ENCODE measurements around the gene HMCN2.
A peak's percentile ranks its signal among the peaks of the same experiment; 100 is the strongest.

HMCN2 gene

DNA sequence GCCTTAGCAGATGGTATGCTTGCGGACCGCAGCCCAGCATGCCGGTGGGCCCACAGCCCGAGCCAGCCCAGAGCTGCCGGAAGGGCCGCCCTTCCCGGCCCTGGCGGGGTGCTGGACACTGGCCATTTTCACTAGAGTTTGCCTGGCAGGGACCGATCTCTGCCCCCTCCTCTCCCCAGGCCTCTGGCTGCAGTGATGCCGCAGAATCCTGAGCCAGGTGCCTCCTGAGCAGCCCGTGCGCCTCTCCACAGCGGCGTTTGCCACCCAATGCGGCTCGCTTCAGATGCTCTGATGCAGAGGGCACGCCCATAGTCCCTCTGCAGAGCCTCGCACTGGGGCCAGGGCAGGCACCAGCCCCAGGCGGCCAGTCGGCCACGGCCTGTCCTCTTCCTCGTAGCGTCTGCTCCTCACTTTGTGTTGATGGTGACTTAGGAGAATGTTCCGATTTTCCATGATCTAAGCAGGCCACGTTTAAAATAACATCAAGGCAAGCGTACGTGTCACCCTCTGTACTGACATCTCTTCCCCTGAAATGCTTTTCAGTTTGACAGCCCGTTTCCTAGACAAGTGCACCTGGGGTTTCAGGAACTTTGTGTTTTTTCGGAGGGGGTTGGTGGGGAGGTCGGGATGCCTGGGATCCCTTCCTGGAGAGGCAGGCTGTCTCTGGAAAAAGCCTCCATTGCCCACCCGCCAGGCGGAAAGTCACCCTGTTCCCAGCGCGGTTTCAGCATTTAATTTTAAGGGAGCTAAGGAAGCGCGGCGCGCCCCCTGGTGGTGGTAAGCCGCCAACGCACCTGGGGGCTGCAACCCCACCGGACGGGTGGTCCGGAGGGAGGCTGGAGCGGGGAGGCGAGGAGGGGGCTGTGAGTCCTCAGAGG, 29.8 kb upstream of the HMCN2 start:
- TF ChIP-seq YY1 (IDR thresholded peaks at IDR 0.05; ENCODE audit: insufficient read depth, insufficient read length) (no peak), ZNF274 (IDR thresholded peaks at IDR 0.05; ENCODE audit: low read depth, low read length) (no peak), SUZ12 (IDR thresholded peaks at IDR 0.05; ENCODE audit: extremely low read depth, insufficient read depth, insufficient read length) (no peak)
- Histone ChIP-seq H3K4me3 (ENCODE audit: insufficient read length, low read depth) (no peak overlapping the region), H3K4me1 (ENCODE audit: insufficient read depth, insufficient read length) (peaks cover 37% of the 10 kb centered on the region), H3K9me3 (ENCODE audit: insufficient read depth, low read length) (no peaks in the 10 kb centered on the region), H3K36me3 (ENCODE audit: insufficient read depth, insufficient read length, low read length) (peaks cover 41% of the 10 kb centered on the region), H3K27me3 (ENCODE audit: insufficient read depth, insufficient read length) (no peaks in the 10 kb centered on the region), H3K9ac (ENCODE audit: insufficient read length, low read depth) (no peak overlapping the region)
- peak; percentile 39 for DNase-seq (ENCODE audit: low read depth, low spot score)

DNA sequence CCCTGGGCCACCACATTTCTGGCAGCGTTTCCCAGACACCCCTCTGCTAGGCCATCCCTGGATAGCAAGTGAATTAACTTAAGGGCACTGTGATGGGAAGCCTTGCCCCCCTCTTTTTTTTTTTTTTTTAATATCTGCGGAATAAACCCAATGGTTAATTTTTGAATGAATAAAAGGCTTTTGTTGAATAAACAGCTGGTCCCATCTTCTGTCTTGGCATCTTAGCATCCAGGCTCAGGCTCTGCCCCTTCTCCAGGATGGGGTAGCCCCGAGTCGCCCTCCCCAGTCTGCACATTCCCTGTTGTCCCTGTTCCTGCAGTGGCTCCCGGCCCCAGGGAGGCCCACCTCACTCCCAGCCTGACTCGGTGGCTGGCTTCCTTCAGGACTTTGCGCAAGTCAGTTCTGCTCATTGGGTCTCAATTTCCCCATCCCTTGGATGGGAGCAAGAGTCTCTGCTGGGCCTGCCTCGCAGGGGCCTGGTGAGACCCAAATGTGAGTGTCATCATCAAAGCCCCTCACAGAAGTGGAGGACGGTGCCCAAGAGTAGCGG, 29.0 kb upstream of the HMCN2 start:
- H3K36me3 ChIP-seq (ENCODE audit: insufficient read depth, insufficient read length, low read length): peaks cover 41% of the 10 kb centered on the region
- no peak overlapping the region for H3K4me3 ChIP-seq (ENCODE audit: insufficient read length, low read depth)
- H3K4me1 ChIP-seq (ENCODE audit: insufficient read depth, insufficient read length): peaks cover 37% of the 10 kb centered on the region
- no peaks in the 10 kb centered on the region for H3K27me3 ChIP-seq (ENCODE audit: insufficient read depth, insufficient read length)
- H3K9ac ChIP-seq (ENCODE audit: insufficient read length, low read depth): no peak overlapping the region
- no peaks in the 10 kb centered on the region for H3K9me3 ChIP-seq (ENCODE audit: insufficient read depth, low read length)
- DNase-seq (ENCODE audit: low read depth, low spot score): no peak
- no peak for TF ChIP-seq ZNF274 (IDR thresholded peaks at IDR 0.05; ENCODE audit: low read depth, low read length)
- no peak for TF ChIP-seq YY1 (IDR thresholded peaks at IDR 0.05; ENCODE audit: insufficient read depth, insufficient read length)
- TF ChIP-seq SUZ12 (IDR thresholded peaks at IDR 0.05; ENCODE audit: extremely low read depth, insufficient read depth, insufficient read length): no peak

DNA sequence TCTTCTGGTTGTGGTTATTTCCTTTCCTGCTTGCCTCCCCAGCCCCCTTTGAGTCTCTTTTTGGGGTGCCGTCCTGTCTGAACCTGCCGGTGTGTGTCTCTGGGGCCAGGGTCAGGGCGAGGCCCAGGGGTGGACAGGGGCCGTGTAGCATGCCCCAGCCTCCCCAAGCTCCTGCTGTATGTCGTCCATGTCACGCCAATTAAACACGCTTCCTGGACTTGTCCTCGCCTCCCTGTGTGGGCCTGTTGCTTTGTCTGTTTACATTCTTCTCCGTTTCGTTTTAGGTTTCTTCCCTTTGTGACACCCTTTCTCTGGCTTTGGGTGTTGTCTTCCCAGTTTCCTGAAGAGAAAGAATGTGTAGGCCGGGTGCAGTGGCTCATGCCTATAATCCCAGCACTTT, 28.5 kb upstream of the HMCN2 start:
- Histone ChIP-seq H3K4me3 (ENCODE audit: insufficient read length, low read depth) (no peak overlapping the region), H3K9ac (ENCODE audit: insufficient read length, low read depth) (no peak overlapping the region), H3K4me1 (ENCODE audit: insufficient read depth, insufficient read length) (peaks cover 37% of the 10 kb centered on the region), H3K9me3 (ENCODE audit: insufficient read depth, low read length) (no peaks in the 10 kb centered on the region), H3K27me3 (ENCODE audit: insufficient read depth, insufficient read length) (no peaks in the 10 kb centered on the region), H3K36me3 (ENCODE audit: insufficient read depth, insufficient read length, low read length) (peaks cover 38% of the 10 kb centered on the region)
- DNase-seq (ENCODE audit: low read depth, low spot score): no peak
- TF ChIP-seq YY1 (IDR thresholded peaks at IDR 0.05; ENCODE audit: insufficient read depth, insufficient read length): no peak
- TF ChIP-seq SUZ12 (IDR thresholded peaks at IDR 0.05; ENCODE audit: extremely low read depth, insufficient read depth, insufficient read length): no peak
- no peak for TF ChIP-seq ZNF274 (IDR thresholded peaks at IDR 0.05; ENCODE audit: low read depth, low read length)

DNA sequence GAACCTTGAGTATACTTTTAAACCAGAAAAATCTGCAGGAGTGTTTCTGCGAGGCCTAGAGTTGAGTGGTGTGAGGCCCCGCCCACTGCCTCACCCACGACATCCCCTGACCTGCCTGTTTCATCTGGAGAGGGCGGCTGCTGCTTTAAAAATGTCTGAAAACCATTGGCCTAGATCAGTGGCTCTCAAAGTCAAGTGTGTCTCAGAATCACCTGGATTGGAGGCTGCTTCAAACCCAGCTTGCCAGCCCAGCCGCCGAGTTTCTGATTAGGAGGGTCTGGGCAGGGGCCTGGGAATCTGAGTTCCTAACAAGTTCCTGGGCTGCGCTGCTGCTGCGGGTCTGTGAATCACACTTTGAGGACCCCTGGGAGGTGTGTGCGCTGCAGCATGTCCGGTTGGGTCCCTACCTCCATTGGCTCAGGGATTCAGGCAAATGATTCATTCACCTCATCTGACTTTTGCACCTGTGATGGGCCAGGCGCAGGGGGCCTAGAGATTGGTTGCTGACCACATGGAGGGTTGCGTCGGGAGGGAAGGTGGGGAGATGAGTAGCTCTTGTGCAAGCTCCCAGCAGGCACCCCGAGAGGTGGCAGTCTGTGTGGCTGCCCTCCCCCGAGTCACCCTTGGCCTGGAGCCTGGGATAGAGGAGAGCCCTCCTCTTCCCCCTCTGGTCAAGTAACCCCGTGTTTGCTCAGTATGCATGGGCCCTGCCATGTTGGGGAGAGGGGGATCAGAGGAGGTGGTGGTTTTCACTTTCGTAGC, 27.6 kb upstream of the HMCN2 start:
- TF ChIP-seq YY1 (IDR thresholded peaks at IDR 0.05; ENCODE audit: insufficient read depth, insufficient read length) (no peak), ZNF274 (IDR thresholded peaks at IDR 0.05; ENCODE audit: low read depth, low read length) (no peak), SUZ12 (IDR thresholded peaks at IDR 0.05; ENCODE audit: extremely low read depth, insufficient read depth, insufficient read length) (no peak)
- Histone ChIP-seq H3K27me3 (ENCODE audit: insufficient read depth, insufficient read length) (peaks cover 4% of the 10 kb centered on the region), H3K9ac (ENCODE audit: insufficient read length, low read depth) (peak overlapping the region; percentile 18), H3K9me3 (ENCODE audit: insufficient read depth, low read length) (no peaks in the 10 kb centered on the region), H3K36me3 (ENCODE audit: insufficient read depth, insufficient read length, low read length) (peaks cover 31% of the 10 kb centered on the region), H3K4me1 (ENCODE audit: insufficient read depth, insufficient read length) (peaks cover 36% of the 10 kb centered on the region), H3K4me3 (ENCODE audit: insufficient read length, low read depth) (no peak overlapping the region)
- no peak for DNase-seq (ENCODE audit: low read depth, low spot score)

DNA sequence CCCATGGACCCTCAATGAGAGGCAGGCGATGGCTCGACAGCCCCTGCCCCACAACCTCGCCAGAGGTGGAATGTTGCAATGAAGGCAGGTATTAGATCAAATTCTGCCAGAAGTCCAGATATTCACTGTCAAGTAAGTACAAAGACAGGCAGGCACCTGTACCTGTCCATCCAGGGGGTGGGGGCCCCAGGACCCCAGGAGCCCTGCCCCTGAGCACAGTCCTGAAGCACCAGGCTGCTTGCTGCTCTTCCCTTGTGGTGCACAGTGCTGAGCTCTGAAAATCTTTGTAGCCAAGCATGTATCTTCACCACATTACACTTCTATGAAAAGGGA, 26.2 kb upstream of the HMCN2 start:
- no peak for TF ChIP-seq ZNF274 (IDR thresholded peaks at IDR 0.05; ENCODE audit: low read depth, low read length)
- no peak for TF ChIP-seq YY1 (IDR thresholded peaks at IDR 0.05; ENCODE audit: insufficient read depth, insufficient read length)
- no peak for TF ChIP-seq SUZ12 (IDR thresholded peaks at IDR 0.05; ENCODE audit: extremely low read depth, insufficient read depth, insufficient read length)
- no peak overlapping the region for H3K4me3 ChIP-seq (ENCODE audit: insufficient read length, low read depth)
- peaks cover 17% of the 10 kb centered on the region for H3K36me3 ChIP-seq (ENCODE audit: insufficient read depth, insufficient read length, low read length)
- peaks cover 7% of the 10 kb centered on the region for H3K27me3 ChIP-seq (ENCODE audit: insufficient read depth, insufficient read length)
- peaks cover 36% of the 10 kb centered on the region for H3K4me1 ChIP-seq (ENCODE audit: insufficient read depth, insufficient read length)
- no peak overlapping the region for H3K9ac ChIP-seq (ENCODE audit: insufficient read length, low read depth)
- no peak for DNase-seq (ENCODE audit: low read depth, low spot score)
- no peaks in the 10 kb centered on the region for H3K9me3 ChIP-seq (ENCODE audit: insufficient read depth, low read length)

DNA sequence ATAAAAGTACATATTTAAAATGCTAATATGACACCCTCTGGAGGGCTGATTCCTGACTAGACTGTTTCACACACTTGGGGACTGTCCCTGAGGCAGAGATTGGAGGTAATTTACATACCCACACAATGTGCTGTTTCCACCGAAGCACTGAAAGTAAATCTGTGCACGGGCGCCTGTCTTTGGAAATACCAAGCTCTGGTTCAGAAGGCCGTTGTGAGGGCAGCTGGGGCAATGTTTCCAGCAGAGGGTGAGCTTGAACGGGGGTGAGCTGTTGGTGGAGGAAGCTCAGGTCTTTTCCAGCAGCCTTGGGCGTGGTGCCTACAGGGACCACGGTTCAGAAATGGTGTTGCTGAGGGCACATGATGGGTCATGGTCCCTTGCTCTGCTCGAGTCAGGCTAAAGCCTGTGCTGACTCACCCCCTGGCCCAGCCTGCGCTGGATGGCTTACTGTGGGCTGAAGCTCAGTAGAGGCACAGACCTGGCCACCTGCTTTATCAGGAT, 25.8 kb upstream of the HMCN2 start:
- Histone ChIP-seq H3K4me3 (ENCODE audit: insufficient read length, low read depth) (no peak overlapping the region), H3K9ac (ENCODE audit: insufficient read length, low read depth) (peak overlapping the region; percentile 65)
- no peak for TF ChIP-seq YY1 (IDR thresholded peaks at IDR 0.05; ENCODE audit: insufficient read depth, insufficient read length)

More for the DNA sequence above, 25.8 kb upstream of the HMCN2 start:
- peaks cover 7% of the 10 kb centered on the region for H3K27me3 ChIP-seq (ENCODE audit: insufficient read depth, insufficient read length)
- no peaks in the 10 kb centered on the region for H3K9me3 ChIP-seq (ENCODE audit: insufficient read depth, low read length)
- H3K4me1 ChIP-seq (ENCODE audit: insufficient read depth, insufficient read length): peaks cover 35% of the 10 kb centered on the region
- peaks cover 13% of the 10 kb centered on the region for H3K36me3 ChIP-seq (ENCODE audit: insufficient read depth, insufficient read length, low read length)
- DNase-seq (ENCODE audit: low read depth, low spot score): no peak
